HFFc6 (cell line): ENCODE measurements around the gene WDR38. TPM values are rescaled to one million over a fixed set of nuclear protein-coding genes. Genes with fewer than 3 reads are reported as not detected.

ENCODE experiments used
- DNase-seq: peaks from one replicate; pipeline ENCODE4 v3.0.0-alpha.2; 2018
- H3K27ac Mint-ChIP-seq: 2 replicates; pipeline ENCODE4 v1.8.0; 2020; ENCODE audit warnings: mild to moderate bottlenecking, mixed read lengths
- H3K27me3 Mint-ChIP-seq: 2 replicates; pipeline ENCODE4 v1.8.0; 2021; ENCODE audit warnings: mild to moderate bottlenecking, moderate library complexity, mixed read lengths; ENCODE audit not compliant: insufficient read depth
- H3K36me3 Mint-ChIP-seq: 2 replicates; pipeline ENCODE4 v1.8.0; 2021; ENCODE audit warnings: low read depth, mixed read lengths
- H3K4me1 Mint-ChIP-seq: 2 replicates; pipeline ENCODE4 v1.8.0; 2020; ENCODE audit warnings: low read depth, mixed read lengths
- H3K4me3 Mint-ChIP-seq: 2 replicates; pipeline ENCODE4 v1.8.0; 2020; ENCODE audit warnings: mild to moderate bottlenecking, moderate library complexity, mixed read lengths
- H3K9me3 Mint-ChIP-seq: 2 replicates; pipeline ENCODE4 v1.8.0; 2020; ENCODE audit warnings: mild to moderate bottlenecking, mixed read lengths
- CTCF ChIP-seq: fragments of 200-600 bp; sonication (generic); IDR thresholded peaks from 2 replicates; pipeline ENCODE4 v1.5.0; 2021; ENCODE audit warnings: antibody characterized with exemption, mild to moderate bottlenecking
- total RNA-seq, 6 experiments: library from RNA; stranded (reverse); fragmentation: NEBNext Ultra II Directional; extraction: Animal tissue kit (Norgen Biotek cat#: 25700); gene quantifications; 2 replicates in 1 of 6; 3 replicates in 5 of 6; pipeline ENCODE4 v1.2.3, GENCODE V29; 2021

WDR38 gene
- total RNA-seq, 6 experiments from 2014 or later: not detected

GRCh38 chr9:124809741-124810500, 43.3 kb upstream of the WDR38 start:
- H3K4me1 Mint-ChIP-seq: peaks cover 39% of the 10 kb centered on the region
- no peak for DNase-seq
- H3K4me3 Mint-ChIP-seq: no peak overlapping the region
- peak overlapping the region; percentile 24; the same call in 1 of the 2 replicates for H3K27ac Mint-ChIP-seq
- no peak for TF ChIP-seq CTCF
- H3K36me3 Mint-ChIP-seq: no peaks in the 10 kb centered on the region
- peaks cover 7% of the 10 kb centered on the region for H3K27me3 Mint-ChIP-seq
- H3K9me3 Mint-ChIP-seq: no peaks in the 10 kb centered on the region

DNA sequence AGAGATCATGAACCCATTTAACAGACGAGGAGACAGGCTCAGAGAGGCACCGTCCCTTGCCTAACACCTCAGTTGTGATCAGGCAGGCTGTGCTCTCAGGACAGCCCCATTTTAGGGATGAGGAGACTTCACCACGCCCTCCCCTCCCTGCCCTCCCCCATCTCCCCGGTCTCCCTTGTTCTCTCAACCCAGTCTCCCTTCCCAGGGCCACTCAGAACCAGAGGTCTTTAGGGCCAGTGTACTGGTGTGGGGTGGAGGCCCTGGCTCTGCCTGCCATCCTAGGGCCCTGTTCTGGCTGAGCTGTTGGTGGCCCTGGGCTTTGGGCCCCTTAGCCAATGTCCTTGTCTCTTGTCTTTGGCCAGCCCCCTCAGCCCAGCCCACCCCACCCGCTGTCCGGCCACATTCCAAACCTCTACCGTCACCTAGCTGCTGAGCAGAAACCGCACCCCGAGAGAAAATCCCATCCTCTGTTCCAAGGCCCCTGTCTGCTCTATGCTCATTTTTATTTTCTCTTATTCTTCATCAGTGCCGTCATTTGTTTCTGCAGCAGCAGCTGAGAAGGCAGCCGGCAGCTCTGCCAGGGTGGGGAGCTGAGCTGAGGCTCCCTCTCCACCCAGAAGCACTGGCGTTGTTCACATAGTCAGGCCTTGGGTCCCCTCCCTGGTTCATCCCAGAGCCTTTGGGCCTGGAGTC, 42.5 kb upstream of the WDR38 start:
- TF ChIP-seq CTCF: no peak
- H3K27ac Mint-ChIP-seq: peak overlapping the region; percentile 92
- H3K27me3 Mint-ChIP-seq: peaks cover 6% of the 10 kb centered on the region
- DNase-seq: peak; percentile 63
- no peaks in the 10 kb centered on the region for H3K36me3 Mint-ChIP-seq
- H3K4me3 Mint-ChIP-seq: peak overlapping the region; percentile 61
- peaks cover 39% of the 10 kb centered on the region for H3K4me1 Mint-ChIP-seq
- no peaks in the 10 kb centered on the region for H3K9me3 Mint-ChIP-seq

- TF ChIP-seq CTCF: no peak
- peak; percentile 89 for DNase-seq
- H3K27me3 Mint-ChIP-seq: peaks cover 6% of the 10 kb centered on the region
- H3K4me3 Mint-ChIP-seq: peak overlapping the region; percentile 27
- no peaks in the 10 kb centered on the region for H3K36me3 Mint-ChIP-seq
- no peaks in the 10 kb centered on the region for H3K9me3 Mint-ChIP-seq
- H3K27ac Mint-ChIP-seq: peak overlapping the region; percentile 92
- peaks cover 45% of the 10 kb centered on the region for H3K4me1 Mint-ChIP-seq
These were observed 40.8 kb upstream of the WDR38 start for GRCh38 chr9:124812441-124812876.

DNA sequence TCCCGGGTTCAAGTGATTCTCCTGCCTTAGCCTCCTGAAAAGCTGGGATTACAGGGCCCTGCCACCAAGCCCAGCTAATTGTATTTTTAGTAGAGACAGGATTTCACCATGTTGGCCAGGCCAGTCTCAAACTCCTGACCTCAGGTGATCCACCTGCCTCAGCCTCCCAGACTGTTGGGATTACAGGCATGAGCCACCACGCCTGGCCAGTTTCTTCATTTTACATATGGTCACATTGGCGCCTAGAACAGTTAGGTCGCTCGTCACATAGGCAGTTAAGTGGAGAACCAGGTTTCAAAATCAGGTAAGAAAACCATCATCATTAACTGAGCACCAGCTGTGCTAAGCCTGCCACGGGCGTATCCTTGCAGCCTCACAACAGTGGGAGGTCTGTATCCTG, 40.2 kb upstream of the WDR38 start:
- Mint-ChIP-seq H3K4me1 (peaks cover 47% of the 10 kb centered on the region), H3K9me3 (no peaks in the 10 kb centered on the region), H3K27ac (peak overlapping the region; percentile 92), H3K27me3 (peaks cover 6% of the 10 kb centered on the region), H3K4me3 (no peak overlapping the region; the same call in 1 of the 2 replicates), H3K36me3 (no peaks in the 10 kb centered on the region)
- DNase-seq: no peak
- no peak for TF ChIP-seq CTCF

- no peak for TF ChIP-seq CTCF
- Mint-ChIP-seq H3K4me1 (peaks cover 53% of the 10 kb centered on the region), H3K4me3 (no peak overlapping the region), H3K27me3 (peaks cover 6% of the 10 kb centered on the region), H3K9me3 (no peaks in the 10 kb centered on the region), H3K27ac (peak overlapping the region; percentile 92; the same call in 1 of the 2 replicates), H3K36me3 (no peaks in the 10 kb centered on the region)
- DNase-seq: peak; percentile 40
These were observed 39.6 kb upstream of the WDR38 start for GRCh38 chr9:124813501-124814163.
